ENCODE measurements around the gene DAP.
"Not testable (repeated sequence)": the region's sequence is repeated elsewhere in the genome, so short reads cannot be mapped to it uniquely, and the experiment has no call there.

Gene DAP

DNA sequence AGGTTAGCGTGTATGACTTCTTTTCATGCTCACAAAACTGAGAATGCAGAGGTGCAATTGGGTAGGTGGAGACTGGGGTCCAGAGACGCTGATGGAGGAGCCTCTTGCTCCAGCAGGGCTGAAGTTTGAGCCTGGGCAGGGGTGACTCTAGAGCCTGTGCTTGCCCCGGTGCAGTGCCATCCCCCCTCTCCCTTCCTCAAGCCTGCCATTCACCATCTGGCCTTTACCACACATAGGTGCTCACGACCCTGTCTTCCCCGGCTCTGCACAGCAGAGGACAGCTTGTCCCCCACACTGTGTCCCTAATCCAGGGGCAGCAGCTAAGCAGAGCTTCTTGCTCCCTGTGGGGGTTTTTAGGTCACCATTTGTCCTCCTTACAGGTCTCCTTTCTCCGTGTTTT lies 86.5 kb downstream of the DAP start:
- no peak for DNase-seq (ENCODE audit: low read depth in 2 of 3, low spot score in 1 of 3)

DNA sequence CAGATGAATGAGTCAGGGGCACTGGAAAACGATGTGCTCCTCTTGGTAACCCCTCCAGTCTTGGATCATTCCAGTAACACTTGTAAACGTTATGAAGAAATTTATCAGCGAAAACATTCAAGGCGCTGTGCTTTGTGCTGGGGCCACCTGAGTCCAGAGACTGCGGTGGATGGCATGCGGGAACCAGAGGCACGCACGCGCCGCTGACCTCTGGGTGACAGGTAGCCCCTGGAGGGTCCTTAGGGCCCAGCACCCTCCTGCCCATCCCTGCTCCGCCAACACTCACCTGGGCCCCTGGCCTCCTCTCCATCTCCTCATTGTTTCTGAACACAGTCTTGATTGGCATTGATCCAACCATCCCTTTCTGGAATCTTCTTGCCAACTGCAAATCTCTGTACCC lies 86.9 kb downstream of the DAP start:
- DNase-seq (ENCODE audit: low read depth in 2 of 3, low spot score in 1 of 3), result no peak

- DNase-seq (ENCODE audit: low read depth in 2 of 3, low spot score in 1 of 3), result no peak
These were observed 87.6 kb downstream of the DAP start for GRCh38 chr5:10673407-10673806.

DNA sequence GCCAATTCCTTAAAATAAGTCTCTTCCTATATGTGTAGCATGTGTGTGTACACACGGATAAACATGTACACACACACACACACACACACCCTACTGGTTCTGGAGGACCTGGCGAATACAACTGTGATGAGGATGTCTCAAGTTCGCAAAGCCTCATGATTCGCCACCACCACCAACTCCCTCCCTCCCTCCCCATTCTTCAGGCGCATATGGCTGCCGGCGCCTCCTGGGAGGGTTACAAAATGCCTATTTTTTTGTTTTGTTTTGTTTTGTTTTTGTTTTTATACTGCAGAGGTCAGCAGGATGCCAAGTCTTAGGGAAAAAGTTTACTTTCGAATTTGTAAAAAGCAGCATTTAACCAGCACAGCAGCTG lies 88.0 kb downstream of the DAP start:
- DNase-seq (ENCODE audit: low read depth in 2 of 3, low spot score in 1 of 3), result no peak

DNA sequence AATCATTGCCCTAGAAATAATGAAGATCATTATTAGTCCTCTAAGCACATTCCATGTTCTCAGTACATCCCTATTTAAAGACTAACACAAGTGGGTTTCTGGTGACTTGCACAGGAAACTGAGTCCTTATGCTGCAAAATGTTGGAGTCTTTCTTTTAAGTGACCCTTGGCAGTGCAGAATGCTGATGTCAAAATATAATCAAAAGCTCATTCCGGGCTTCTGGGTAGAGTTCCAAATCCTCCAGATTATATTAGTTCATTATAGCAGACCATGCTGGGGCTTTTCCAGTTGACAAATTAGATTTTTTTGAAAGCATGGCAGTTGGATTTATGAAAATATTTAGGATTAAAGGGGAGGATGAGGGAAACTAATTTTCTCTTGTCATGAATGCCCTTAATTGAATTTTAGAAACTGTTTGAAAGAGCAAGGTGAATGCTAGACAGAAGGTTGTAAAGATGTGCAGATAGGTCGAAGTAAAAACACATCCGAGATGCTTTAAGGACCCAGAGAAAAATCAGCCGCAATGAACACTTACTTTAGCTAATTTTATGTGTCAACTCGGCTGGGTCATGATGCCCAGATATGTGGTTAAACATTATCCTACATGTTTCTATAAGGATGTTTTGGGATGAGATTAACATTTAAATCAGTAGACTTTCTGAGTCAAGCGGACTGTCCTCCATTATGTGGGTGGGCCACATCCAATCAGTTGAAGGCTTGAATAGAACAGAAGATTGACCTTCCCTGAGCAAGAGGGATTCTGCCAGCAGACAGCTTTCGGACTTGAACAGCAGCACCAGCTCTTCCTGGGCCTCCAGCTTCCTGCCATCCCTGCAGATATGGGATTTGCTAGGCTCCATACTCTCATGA lies 88.7 kb downstream of the DAP start:
- DNase-seq (ENCODE audit: low read depth in 2 of 3, low spot score in 1 of 3), result no peak

- no peak for DNase-seq (ENCODE audit: low read depth in 2 of 3, low spot score in 1 of 3)
These were observed 89.7 kb downstream of the DAP start for GRCh38 chr5:10671041-10672008.

- no peak for DNase-seq (ENCODE audit: low read depth in 2 of 3, low spot score in 1 of 3)
These were observed 91.1 kb downstream of the DAP start for GRCh38 chr5:10669983-10670382.

DNA sequence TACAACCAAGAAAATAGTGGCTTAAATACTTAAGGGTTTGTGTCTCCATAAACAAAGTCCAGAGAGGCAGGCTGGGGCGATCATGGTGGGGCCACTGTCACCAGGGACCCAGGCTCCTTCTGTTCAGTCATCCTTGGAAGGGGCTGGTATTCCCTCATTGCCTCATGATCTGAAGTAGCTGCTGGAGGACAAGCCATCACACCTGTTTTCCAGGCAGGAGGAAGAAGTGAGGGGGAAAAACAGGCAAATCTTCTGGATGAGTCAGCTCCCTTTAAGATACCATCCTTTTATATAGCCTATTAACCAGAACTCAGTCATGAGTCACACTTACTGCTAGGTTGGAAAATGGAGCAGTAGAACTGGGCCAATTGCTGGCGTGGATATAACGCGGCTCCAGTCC lies 92.3 kb downstream of the DAP start:
- no peak for DNase-seq (ENCODE audit: low read depth in 2 of 3, low spot score in 1 of 3)

- DNase-seq (ENCODE audit: low read depth in 2 of 3, low spot score in 1 of 3), result no peak
These were observed 93.5 kb downstream of the DAP start for GRCh38 chr5:10667431-10668057.

DNA sequence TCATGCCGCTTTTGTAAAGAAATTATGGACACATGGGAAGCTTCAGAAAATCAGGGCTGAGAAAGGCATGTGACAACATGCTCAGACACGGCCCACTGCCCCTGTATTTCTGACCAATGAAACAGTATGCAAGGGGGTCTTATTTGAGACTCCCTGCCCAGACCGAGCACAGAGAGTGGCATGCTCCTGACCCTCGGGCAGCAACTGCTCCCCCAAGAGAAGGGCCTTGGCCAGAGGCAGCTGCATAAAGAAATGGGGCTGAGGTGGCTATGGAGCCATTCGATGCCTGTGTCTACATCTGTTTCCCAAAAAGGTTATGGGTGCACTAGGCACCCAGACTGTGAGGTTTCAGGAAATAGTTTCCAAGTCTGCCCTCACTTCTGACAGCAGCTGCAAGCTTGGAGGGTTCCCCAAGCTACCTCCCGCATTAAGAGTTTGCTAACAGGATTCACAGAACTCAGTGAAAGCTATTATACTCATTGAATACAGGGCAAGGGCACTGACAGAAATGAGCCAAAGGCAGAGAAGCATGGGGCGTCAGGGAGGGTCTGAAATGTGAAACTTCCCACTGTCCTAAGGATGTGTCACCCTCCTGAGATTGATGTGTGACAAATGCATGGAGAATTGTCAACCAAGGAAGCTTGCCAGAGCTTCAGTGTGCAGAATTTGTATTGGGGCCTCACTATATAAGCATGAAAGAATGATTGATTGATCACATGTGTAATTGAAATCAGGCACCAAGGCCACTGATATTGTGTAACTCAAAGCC lies 94.3 kb downstream of the DAP start:
- DNase-seq (ENCODE audit: low read depth in 2 of 3, low spot score in 1 of 3), result no peak

- no peak for DNase-seq (ENCODE audit: low read depth in 2 of 3, low spot score in 1 of 3)
These were observed 95.2 kb downstream of the DAP start for GRCh38 chr5:10665799-10666198.

DNA sequence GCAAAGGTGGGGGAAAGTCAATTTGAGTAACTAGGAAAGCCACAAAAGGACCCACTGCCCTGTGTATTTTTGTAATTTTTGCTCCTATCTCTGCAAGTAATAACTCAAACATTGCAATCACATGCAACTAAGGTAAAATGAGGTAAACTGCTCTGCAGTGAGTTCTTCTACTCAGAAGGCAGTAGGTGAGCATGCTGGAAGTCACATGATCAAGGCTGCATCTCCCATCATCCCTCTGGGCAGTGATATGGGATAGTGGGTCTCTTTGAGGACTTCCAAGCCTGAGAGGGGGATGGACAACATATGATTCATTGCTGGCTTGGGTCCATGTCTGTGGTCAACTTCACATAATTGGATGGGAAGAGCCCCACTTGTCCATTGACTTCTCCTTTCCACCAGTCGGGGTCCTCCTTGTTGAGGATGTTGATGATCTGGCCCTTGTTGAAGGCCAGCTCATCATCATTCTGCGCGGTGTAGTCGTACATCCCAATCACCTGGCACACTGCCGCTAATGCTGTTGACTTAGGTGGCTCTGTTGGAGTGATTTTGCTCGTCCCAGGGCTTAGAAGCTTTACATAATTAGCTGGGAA lies 96.8 kb downstream of the DAP start:
- not testable (repeated sequence) for DNase-seq (ENCODE audit: low read depth in 2 of 3, low spot score in 1 of 3)

DNA sequence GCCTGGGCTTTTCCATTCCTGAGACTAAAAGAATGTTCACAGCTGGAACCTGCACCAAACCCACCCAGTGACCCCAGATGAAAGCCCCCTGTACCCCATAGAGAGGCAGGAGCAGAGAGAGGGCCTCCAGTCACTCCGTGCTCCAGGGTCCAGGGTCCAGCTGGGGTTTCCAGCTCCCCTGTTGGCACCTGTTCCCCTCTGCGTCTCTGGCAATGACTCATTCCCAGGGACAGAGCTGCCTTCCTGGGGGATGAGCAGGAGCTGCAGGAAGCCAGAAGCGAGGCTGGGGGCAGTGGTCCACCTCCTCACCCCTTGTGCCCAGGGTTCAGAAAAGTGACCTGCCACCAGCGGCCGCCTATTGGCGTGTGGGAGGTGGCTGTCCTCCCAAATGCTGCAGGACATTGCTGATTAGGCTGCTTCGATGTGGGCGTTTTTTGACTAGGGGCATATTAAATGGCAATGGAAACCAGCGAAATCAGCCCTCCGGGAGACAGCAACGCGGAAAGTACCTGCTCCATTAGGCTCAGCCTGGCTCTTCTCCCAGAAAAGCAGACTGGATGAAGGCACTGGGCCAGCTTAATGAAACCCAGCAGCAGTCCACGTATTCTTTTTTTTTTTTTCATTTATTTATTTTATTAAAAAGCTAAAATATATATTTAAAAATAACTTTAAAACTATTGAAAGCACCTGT lies 97.4 kb downstream of the DAP start:
- DNase-seq (ENCODE audit: low read depth in 2 of 3, low spot score in 1 of 3), result no peak

DNA sequence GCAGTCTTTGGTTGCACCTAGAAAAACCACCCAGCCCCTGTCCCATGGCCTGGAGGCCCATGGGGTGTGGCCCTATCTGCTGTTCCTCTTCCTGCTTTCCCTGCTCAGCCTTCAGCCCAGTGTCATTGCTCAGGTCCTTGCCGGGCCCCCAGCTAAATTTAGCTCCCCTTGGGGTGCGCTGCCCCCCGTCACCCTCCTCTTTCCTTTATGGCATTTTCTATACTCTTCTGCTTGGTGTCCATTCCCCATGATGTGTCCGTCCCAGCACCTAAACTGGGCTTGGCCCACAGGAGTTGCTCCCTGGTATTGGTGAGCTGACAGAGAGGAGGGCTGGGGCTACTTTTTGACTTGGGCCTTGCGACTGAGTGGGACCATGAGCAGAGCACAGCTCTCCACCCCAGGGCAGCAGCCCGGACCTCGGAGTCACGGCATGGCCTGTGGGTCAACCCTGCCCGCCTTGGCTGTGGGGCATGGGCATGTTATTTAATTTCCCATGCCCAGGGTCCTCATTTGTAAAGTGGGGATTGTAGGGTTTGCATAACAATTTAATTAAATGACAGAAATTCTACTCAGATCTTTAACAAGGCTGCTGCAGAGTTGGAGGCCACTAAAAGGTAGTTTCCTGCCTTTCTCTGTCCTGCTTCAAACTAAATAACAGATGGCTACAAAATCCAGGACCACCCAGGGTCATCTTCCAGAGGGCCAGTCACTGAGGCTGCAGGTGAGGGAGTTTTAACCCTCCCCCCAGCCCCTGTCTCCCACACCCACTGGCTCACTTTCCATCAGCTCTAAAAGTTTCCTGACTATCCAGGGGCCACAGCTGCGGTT lies 98.2 kb downstream of the DAP start:
- DNase-seq (ENCODE audit: low read depth in 2 of 3, low spot score in 1 of 3), result no peak

DNA sequence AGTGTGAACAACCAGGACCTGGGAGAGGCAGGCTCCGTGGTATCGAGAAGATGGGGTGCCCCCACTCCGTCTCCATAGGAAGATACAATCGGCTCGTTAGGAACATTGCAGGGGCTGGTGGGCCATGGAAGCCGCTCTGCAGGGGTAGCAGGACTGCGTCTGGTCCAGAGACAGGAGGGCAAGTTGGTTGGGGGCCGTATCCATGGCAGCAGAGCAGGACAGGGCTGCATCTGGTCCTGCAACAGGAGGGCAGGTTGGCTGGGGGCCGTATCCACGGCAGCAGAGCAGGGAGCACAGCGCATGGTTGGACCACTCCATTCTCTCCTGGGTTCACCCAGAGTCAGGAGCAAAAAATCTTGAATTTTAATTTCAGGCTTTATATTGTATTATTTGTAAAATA lies 99.0 kb downstream of the DAP start:
- DNase-seq (ENCODE audit: low read depth in 2 of 3, low spot score in 1 of 3), result no peak

DNA sequence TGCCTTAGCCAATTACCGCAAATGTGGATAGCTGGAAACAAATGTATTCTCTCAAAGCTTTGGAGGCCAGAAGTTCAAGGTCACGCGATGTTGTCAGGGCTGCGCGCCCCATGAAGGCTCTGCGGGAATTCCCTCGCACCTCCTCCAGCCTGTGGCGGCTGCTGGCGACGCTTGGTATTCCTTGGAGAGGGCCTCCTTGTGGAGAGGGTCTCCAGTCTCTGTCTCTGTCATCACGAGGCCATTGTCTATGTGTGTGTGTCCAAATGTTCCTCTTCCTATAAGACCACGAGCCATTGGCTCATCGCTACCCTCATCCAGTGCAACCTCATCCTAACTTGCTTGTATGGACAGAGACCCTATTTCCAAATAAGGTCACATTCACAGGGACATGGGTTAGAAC lies 99.6 kb downstream of the DAP start:
- DNase-seq (ENCODE audit: low read depth in 2 of 3, low spot score in 1 of 3), result no peak

GRCh38 chr5:10660720-10661387 lies 100.2 kb downstream of the DAP start:
- no peak for DNase-seq (ENCODE audit: low read depth in 2 of 3, low spot score in 1 of 3)

DNA sequence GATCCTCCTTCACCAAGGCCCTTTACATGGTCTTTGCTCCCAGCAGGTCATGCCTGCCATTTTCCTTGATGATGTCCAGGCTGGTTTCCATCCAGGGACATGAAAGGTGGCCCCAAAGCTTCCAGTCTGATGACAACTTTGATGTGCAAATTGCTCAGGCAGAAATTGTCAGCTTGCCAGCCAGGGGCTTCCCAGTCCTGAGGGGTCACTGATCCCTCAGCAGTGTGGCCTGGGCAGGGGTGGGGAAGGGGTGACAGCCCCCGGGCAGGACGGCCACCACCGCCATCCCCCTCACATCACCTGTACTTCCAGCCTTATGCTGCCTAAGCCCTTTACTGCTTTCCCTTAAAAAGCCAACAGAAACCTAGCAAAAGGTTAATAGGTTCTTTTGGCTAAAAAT lies 100.9 kb downstream of the DAP start:
- DNase-seq (ENCODE audit: low read depth in 2 of 3, low spot score in 1 of 3), result no peak

- DNase-seq (ENCODE audit: low read depth in 2 of 3, low spot score in 1 of 3), result no peak
These were observed 102.8 kb downstream of the DAP start for GRCh38 chr5:10658265-10658664.
